HG03575 (cell line): Measurements from ENCODE around the gene ECHS1.

Experiments
- ATAC-seq: cut with Tn5 transposase; IDR thresholded peaks from one replicate; pipeline ENCODE4 v1.9.1; 2021; ENCODE audit not compliant: unreplicated experiment, insufficient number of reproducible peaks, low FRiP score; ENCODE audit errors: extremely low read depth

Gene ECHS1

GRCh38 chr10:133350283-133350949 is 22.7 kb downstream of the ECHS1 start:
- ATAC-seq = no peak

- ATAC-seq = no peak
Observed at GRCh38 chr10:133349577-133350011, 23.6 kb downstream of the ECHS1 start.

- ATAC-seq = no peak
Observed at GRCh38 chr10:133349160-133349568, 24.0 kb downstream of the ECHS1 start.

- ATAC-seq = no peak
Observed at GRCh38 chr10:133347710-133348517, 25.2 kb downstream of the ECHS1 start.

- no peak for ATAC-seq
Observed at GRCh38 chr10:133346413-133346812, 26.7 kb downstream of the ECHS1 start.

- ATAC-seq = no peak
Observed at GRCh38 chr10:133344236-133344635, 28.9 kb downstream of the ECHS1 start.

GRCh38 chr10:133343558-133343957 is 29.6 kb downstream of the ECHS1 start:
- no peak for ATAC-seq

- ATAC-seq = no peak
Observed at GRCh38 chr10:133342942-133343341, 30.2 kb downstream of the ECHS1 start.

GRCh38 chr10:133341983-133342382 is 31.2 kb downstream of the ECHS1 start:
- ATAC-seq = no peak

GRCh38 chr10:133339708-133340380 is 33.3 kb downstream of the ECHS1 start:
- ATAC-seq = no peak

GRCh38 chr10:133338080-133339071 is 34.8 kb downstream of the ECHS1 start:
- no peak for ATAC-seq

- ATAC-seq = no peak
Observed at GRCh38 chr10:133337370-133337725, 35.8 kb downstream of the ECHS1 start.

- no peak for ATAC-seq
Observed at GRCh38 chr10:133336577-133337369, 36.4 kb downstream of the ECHS1 start, which contains the start of gene CALY. TSS of gene CALY (minus strand) at chr10:133336896. CDS start at chr10:133328989, 7,907 bp downstream.

GRCh38 chr10:133336118-133336576 is 37.0 kb downstream of the ECHS1 start:
- no peak for ATAC-seq

- ATAC-seq = no peak
Observed at GRCh38 chr10:133335246-133336117, 37.7 kb downstream of the ECHS1 start.

- no peak for ATAC-seq
Observed at GRCh38 chr10:133334503-133335245, 38.5 kb downstream of the ECHS1 start.
